KOPT-K1 (cell line): Measurements from ENCODE around the gene ZFR2.

Experiments
- H3K27ac ChIP-seq: fragments of 200-600 bp; sonication (generic); 2 replicates; pipeline ENCODE4 v1.5.1; 2016; ENCODE audit warnings: antibody characterized with exemption, mild to moderate bottlenecking, low read depth, low read length; ENCODE audit not compliant: poor library complexity, severe bottlenecking
- H3K36me3 ChIP-seq: fragments of 200-600 bp; sonication (generic); 2 replicates; pipeline ENCODE4 v1.5.1; 2017; ENCODE audit warnings: antibody characterized with exemption, mild to moderate bottlenecking, low read length, moderate library complexity; ENCODE audit not compliant: insufficient read depth
- H3K9me3 ChIP-seq: fragments of 200-600 bp; sonication (generic); 2 replicates; pipeline ENCODE4 v1.5.1; 2017; ENCODE audit warnings: antibody characterized with exemption, low read length, mild to moderate bottlenecking; ENCODE audit not compliant: insufficient read depth, poor library complexity, severe bottlenecking

ZFR2 gene

GRCh38 chr19:3803114-3803888 lies 65.5 kb downstream of the ZFR2 start:
- H3K27ac ChIP-seq, result no peak overlapping the region
- no peaks in the 10 kb centered on the region for H3K9me3 ChIP-seq
- H3K36me3 ChIP-seq, result no peaks in the 10 kb centered on the region

GRCh38 chr19:3801412-3802096 lies 67.3 kb downstream of the ZFR2 start:
- Histone ChIP-seq H3K9me3 (peaks cover 5% of the 10 kb centered on the region), H3K36me3 (no peaks in the 10 kb centered on the region), H3K27ac (no peak overlapping the region)

GRCh38 chr19:3800996-3801395 lies 67.8 kb downstream of the ZFR2 start:
- no peak overlapping the region for H3K27ac ChIP-seq
- peaks cover 11% of the 10 kb centered on the region for H3K9me3 ChIP-seq
- no peaks in the 10 kb centered on the region for H3K36me3 ChIP-seq

- Histone ChIP-seq H3K36me3 (no peaks in the 10 kb centered on the region), H3K27ac (no peak overlapping the region), H3K9me3 (peaks cover 11% of the 10 kb centered on the region)
Observed at GRCh38 chr19:3798137-3798536, 70.7 kb downstream of the ZFR2 start.

GRCh38 chr19:3796358-3796757 lies 72.5 kb downstream of the ZFR2 start:
- H3K36me3 ChIP-seq, result no peaks in the 10 kb centered on the region

GRCh38 chr19:3793799-3794198 lies 75.0 kb downstream of the ZFR2 start:
- no peaks in the 10 kb centered on the region for H3K36me3 ChIP-seq
- H3K27ac ChIP-seq, result no peak overlapping the region
- H3K9me3 ChIP-seq, result peaks cover 20% of the 10 kb centered on the region

More at GRCh38 chr19:3796358-3796757, 72.5 kb downstream of the ZFR2 start:
- Histone ChIP-seq H3K9me3 (peaks cover 12% of the 10 kb centered on the region), H3K27ac (no peak overlapping the region)

GRCh38 chr19:3792114-3792513 lies 76.7 kb downstream of the ZFR2 start:
- Histone ChIP-seq H3K27ac (no peak overlapping the region), H3K36me3 (no peaks in the 10 kb centered on the region), H3K9me3 (peaks cover 20% of the 10 kb centered on the region)

GRCh38 chr19:3790941-3791340 lies 77.9 kb downstream of the ZFR2 start:
- H3K9me3 ChIP-seq, result peaks cover 8% of the 10 kb centered on the region
- no peaks in the 10 kb centered on the region for H3K36me3 ChIP-seq

GRCh38 chr19:3790209-3790734 lies 78.6 kb downstream of the ZFR2 start:
- Histone ChIP-seq H3K36me3 (no peaks in the 10 kb centered on the region), H3K27ac (no peak overlapping the region), H3K9me3 (peaks cover 8% of the 10 kb centered on the region)

More at GRCh38 chr19:3790941-3791340, 77.9 kb downstream of the ZFR2 start:
- H3K27ac ChIP-seq, result no peak overlapping the region

- no peak overlapping the region for H3K27ac ChIP-seq
- no peaks in the 10 kb centered on the region for H3K36me3 ChIP-seq
- H3K9me3 ChIP-seq, result peaks cover 8% of the 10 kb centered on the region
Observed at GRCh38 chr19:3788996-3789778, 79.7 kb downstream of the ZFR2 start.

GRCh38 chr19:3785938-3786824 lies 82.7 kb downstream of the ZFR2 start, which contains the start of gene MATK:
TSS of gene MATK (minus strand) at chr19:3786381. CDS start at chr19:3785135, 1,246 bp downstream.
- H3K27ac ChIP-seq, result no peak within 1 kb of the TSS
- H3K9me3 ChIP-seq, result peaks cover 20% of the 10 kb centered on the region
- no peaks in the 10 kb centered on the region for H3K36me3 ChIP-seq

GRCh38 chr19:3785451-3785937 lies 83.3 kb downstream of the ZFR2 start:
- Histone ChIP-seq H3K36me3 (no peaks in the 10 kb centered on the region), H3K9me3 (peaks cover 19% of the 10 kb centered on the region), H3K27ac (no peak overlapping the region)

GRCh38 chr19:3784607-3785450 lies 84.0 kb downstream of the ZFR2 start:
- peaks cover 19% of the 10 kb centered on the region for H3K9me3 ChIP-seq
- no peaks in the 10 kb centered on the region for H3K36me3 ChIP-seq
- H3K27ac ChIP-seq, result no peak overlapping the region
